CMK (cell line): ENCODE results near the gene TRIM65.

Experiments
- DNase-seq: peaks from one replicate; pipeline ENCODE4 v3.0.0-alpha.2; 2010; ENCODE audit warnings: low read depth

Gene TRIM65

DNA sequence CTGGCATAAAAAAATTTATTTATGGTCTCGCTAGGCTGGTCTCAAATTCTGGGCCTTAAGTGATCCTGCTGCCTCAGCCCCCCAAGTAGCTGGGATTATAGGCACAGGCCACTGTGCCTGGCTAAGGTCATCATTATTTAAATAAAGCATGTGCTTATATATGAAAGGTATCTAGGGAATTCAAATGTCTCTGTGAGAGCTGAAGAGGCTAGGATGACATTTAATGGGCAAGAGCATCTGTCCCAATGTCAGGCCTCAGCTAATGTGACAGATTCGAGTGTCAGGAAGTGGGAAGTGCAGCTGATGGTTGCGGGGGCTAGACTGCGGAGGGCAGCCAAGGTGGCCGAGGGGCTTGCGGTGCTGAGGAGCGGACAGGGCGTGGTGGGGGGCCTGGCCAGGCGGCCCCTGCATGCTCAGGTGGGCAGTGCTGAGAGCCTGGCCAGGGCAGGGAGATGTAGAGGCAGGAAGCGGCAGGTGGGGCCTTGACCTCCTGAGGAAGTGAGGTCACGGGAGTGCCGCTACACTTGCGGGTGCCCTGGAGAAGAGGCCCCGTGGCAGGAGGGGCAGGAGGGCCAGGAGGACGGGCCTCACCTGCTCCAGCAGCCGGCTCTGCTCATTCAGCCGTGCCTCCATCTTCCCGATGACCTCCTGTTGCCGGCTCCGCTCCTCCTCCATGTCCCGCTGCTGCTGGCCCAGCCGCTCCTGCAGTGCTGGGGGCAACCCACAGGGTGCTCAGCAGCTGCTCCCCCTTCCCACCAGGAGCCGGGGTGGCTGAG, 20.6 kb upstream of the TRIM65 start:
- no peak for DNase-seq

GRCh38 chr17:75915268-75915667, 18.5 kb upstream of the TRIM65 start:
- no peak for DNase-seq

- no peak for DNase-seq
These were observed 18.0 kb upstream of the TRIM65 start for GRCh38 chr17:75914643-75915267.

DNA sequence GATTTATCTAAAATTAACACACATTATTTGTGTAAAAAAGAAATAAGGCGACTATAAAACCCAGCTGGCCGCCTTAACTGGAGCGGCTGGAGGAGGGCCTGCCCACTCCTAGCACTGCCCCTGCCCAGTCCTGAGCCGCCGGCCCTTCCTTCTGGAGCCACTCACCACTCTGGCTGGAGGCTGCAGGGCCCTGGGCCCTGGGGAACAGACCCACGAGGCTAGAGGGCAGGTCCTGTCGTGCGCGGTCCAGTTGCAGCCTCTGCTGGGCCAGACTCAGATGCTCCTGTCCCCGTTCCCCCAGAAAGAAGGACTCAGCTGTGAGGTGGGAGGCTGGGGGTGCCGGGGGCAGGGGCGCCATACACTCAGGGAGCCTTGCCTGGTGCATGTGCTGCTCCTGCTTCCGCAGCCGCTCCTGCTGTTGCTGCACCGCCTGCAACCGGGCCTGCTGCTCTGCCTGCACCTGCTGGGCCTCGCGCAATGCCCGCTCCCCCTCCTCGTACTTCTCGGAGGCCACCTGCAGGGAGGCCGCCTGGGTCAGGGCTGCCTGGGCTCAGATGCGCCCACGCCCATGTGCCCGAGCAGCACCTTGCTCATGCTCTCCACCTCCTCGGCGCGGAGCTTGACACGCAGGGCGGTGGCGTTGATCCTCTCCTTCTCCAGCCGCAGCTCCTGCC, 16.9 kb upstream of the TRIM65 start:
- DNase-seq, result no peak

DNA sequence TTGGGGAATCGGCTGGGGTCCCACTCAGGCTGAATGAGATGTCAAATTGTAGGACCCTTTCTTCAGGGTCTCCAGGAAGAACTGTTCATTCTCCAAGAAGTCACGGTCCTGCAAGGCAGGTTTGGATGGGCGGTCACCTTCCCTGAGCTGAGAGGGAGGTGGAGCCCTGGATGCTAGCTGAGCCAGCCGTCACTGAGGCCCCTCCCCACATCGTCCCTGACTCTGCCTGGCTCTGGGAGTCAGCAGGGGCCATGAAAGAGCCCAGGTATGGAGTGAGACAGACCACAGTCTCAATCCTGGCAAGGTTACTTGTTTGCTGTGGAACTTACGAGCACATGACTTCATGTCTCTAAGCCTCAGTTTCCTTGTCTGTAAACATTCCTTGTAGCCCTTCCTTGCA, 13.9 kb upstream of the TRIM65 start:
- no peak for DNase-seq

- DNase-seq, result no peak
These were observed 13.1 kb upstream of the TRIM65 start for GRCh38 chr17:75909812-75910274.

DNA sequence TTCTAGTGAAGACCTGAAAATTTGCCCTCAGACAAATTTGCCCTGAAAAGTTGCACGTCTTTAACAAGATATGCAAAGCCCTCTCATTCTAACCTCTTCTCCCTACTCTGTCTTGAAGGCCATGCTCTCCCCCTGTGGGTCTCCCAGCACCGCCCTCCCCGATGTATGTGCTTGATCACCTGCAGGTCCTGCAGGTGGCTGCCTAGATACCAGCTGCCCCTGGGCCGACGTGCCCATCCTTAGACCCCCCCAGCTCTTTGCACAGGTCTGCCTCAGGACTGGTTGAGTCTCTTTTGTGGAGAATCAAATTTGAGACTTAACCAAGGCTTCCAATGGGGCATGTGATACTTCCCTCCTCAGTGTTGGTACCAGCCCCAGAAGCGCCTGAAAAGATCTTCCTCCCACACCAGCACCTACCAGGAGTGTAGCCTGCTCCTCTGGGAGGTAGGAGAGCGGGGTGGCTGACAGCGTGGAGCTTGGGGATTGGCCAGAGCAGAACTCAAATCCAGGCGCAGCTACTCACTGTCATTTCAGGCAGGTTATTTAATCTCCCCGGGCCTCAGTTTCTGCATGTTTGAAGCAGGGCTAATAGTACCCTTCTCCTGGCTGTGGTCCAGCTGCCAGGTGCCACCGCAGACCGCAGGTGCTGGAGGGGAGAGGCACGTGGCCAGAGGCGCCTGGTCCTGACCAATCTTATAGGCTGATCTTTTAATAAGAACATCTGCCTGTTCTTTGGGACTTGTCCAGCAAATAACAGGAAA, 12.5 kb upstream of the TRIM65 start:
- DNase-seq, result no peak

DNA sequence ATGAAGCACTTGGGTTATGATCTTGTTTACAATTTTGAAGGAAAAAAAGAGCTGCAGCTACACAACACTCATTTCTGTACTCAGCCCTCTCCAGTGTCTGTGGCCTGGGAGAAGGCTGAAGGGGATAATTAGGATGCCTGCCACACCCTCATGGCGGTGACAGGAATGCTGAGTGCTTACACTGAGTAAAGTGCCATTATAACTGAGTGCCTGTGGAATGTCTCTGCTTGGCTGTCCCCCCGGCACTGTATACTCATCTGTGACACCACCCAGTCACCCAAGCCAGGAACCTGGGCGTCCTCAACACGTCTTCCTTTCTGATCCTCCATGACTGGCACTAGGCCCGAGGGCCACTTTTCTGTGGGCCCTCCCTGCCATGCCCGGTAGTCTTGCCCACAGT, 11.4 kb upstream of the TRIM65 start:
- DNase-seq, result no peak

- DNase-seq, result no peak
These were observed 9.6 kb upstream of the TRIM65 start for GRCh38 chr17:75906143-75906884.

DNA sequence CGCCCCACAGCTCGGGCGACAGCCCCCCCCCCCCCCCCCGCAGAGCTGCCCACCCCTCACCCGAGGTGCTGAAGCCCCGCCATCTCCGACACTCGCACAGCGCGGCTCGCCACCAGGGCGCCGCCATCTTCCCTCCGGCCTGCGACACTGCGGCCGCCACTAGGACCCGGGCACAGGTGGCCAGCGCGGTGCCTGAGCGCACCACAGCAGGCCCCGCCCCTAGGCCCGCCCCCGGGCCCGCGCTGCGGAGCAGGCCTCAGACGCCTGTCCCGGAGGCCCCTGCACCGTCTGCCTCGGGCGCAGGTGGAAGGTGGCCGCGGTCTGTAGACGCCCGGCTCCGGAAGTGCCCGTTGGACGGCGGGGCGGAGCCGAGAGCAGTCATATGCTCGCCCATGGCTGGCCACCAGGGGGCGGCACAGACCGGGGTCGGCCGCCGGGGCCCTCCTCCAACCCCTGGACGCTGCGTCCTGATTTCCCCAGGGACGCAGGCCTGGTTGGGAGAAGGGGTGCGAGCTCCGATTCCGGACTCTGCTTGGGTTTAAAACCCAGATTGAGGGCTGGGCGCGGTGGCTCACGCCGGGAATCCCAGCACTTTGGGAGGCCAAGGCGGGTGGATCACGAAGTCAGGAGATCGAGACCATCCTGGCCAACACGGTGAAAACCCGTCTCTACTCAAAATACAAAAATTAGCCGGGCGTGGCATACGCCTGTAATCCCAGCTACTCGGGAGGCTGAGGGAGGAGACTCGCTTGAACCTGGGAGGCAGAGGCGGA, 8.2 kb upstream of the TRIM65 start, which contains the start of gene MRPL38:
MRPL38 (minus strand) TSS at position 136 of the 773 bp plus-strand sequence; CDS start at position 127, 9 bp downstream.
- DNase-seq, result peak; percentile 89

DNA sequence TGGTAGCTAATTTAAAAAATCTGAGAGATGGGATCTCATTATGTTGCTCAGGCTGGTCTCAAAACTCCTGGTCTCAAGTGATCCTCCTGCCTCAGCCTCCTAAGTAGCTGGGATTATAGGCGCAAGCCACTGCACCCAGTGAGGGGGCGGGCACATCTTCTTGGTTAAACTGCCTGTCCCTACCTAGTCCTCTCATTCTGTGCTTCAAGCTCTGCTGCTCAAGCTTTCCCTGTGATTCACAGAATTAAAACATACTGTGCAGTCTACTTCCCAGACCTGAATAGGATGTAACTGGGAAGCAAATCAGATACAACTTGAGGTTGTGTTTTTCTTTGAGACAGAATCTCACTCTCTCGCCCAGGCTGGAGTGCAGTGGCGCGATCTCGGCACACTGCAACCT, 5.7 kb upstream of the TRIM65 start:
- DNase-seq, result no peak

DNA sequence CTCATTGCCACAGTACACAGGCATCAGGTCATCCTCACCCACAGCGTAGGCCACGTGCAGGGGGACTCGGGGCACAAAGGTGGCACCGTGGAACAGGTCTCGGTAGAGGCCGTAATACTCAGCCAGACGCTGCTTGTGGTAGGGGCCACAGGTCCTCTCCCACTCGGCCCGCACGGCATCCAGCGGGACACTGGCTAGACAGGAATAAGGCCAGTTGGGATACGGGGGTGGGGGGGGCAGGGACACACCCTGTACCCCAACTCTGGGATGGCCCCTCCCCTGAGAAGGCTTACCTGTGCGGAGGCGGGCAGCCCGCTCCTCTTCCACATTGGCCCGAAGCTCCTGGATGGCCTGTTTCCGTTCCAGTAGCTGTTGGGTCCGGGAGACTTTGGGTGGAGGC, 5.0 kb upstream of the TRIM65 start:
- DNase-seq, result no peak

GRCh38 chr17:75900691-75901533, 4.2 kb upstream of the TRIM65 start:
- no peak for DNase-seq

DNA sequence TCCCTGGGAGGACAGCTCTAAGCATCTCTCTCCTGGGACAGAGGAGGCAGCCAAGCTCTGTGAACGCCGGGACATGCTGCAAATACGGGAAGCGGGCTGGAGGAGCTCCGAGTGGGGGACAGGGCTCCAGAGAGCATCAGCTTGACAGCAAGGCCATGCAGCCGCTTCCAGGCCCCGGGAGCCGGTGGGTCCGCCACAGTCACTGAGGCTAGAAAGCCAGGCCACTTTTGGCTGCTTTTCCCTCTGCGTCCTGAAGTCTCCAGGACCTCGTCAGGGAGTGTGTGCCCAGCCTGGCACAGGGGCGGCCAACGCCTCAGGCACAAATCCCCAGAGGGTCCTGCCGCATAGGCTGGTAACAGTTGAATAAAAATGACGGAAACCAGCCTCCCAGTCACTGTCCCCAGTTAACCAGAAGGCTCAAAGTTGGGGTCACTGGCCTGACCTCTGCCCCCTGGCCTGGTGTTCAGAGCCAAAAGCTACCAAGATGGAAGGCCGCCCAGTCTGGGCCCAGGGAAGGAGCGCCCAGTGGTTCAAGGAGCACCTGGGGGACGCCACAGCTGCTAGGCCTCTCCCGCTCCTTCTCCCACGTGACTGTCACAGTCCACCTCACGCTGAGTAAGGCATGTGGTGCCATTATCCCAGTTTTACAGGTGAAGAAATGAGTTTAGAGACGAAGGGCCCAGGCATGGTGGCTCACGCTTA, 3.2 kb upstream of the TRIM65 start:
- no peak for DNase-seq

GRCh38 chr17:75899353-75899752, 2.6 kb upstream of the TRIM65 start:
- no peak for DNase-seq

GRCh38 chr17:75898791-75899190, 2.0 kb upstream of the TRIM65 start:
- no peak for DNase-seq

DNA sequence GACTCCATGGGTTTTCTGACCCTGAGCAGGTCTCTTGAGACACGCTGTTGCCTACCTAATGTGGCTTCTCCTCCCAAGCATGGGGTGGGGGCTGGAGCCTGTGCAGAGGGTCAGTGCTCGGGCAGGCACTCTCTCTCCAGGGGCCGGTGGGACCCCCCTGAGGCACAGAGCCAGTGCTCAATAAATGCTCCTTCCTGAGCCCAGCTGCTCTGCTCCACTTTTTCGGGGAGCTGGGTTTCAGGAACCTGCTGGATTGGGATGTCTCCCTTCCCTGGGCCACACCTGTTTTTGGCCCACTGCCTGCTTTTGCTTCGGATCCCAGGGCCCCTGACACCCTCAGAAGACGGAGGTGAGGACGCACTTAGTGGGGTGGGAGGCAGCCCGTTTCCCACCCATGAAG, 1.3 kb upstream of the TRIM65 start:
- DNase-seq, result no peak

- DNase-seq, result no peak
These were observed 639 bp upstream of the TRIM65 start for GRCh38 chr17:75897160-75898019.
